Stimulated activated CD4-positive, alpha-beta T cell treated with anti-CD3 and anti-CD28 coated beads, Interleukin-15, amount 100 ng/mL, for 24 hours (primary cell): ENCODE results near the gene ART4.
A peak's percentile ranks its signal among the peaks of the same experiment; 100 is the strongest.

Experiments used
- DNase-seq: peaks from one replicate; pipeline ENCODE4 v3.0.0-alpha.2; 2020

ART4 gene

GRCh38 chr12:14843425-14843887 lies at the start of gene ART4:
Gene ART4, minus strand, starts transcription at chr12:14843526. Its CDS starts 413 bp downstream, at chr12:14843113.
- no peak for DNase-seq

- DNase-seq: no peak
Observed at GRCh38 chr12:14892726-14893505, 49.6 kb upstream of the ART4 start.

- no peak for DNase-seq
Observed at GRCh38 chr12:14890701-14891100, 47.4 kb upstream of the ART4 start.

GRCh38 chr12:14886271-14886670 lies 42.9 kb upstream of the ART4 start:
- DNase-seq: no peak

- DNase-seq: no peak
Observed at GRCh38 chr12:14885718-14886221, 42.4 kb upstream of the ART4 start, which contains the start of gene MGP. Gene MGP, minus strand, starts transcription at chr12:14885854. Its CDS starts 63 bp downstream, at chr12:14885791.

- DNase-seq: peak; percentile 77
Observed at GRCh38 chr12:14884458-14884878, 41.1 kb upstream of the ART4 start.

- DNase-seq: no peak
Observed at GRCh38 chr12:14883686-14884085, 40.4 kb upstream of the ART4 start.

GRCh38 chr12:14880890-14881453 lies 37.6 kb upstream of the ART4 start:
- DNase-seq: no peak

- DNase-seq: no peak
Observed at GRCh38 chr12:14879222-14879933, 36.1 kb upstream of the ART4 start.

GRCh38 chr12:14878488-14878887 lies 35.2 kb upstream of the ART4 start:
- DNase-seq: no peak

- no peak for DNase-seq
Observed at GRCh38 chr12:14876833-14877232, 33.5 kb upstream of the ART4 start.

- no peak for DNase-seq
Observed at GRCh38 chr12:14874882-14875281, 31.6 kb upstream of the ART4 start.

- no peak for DNase-seq
Observed at GRCh38 chr12:14873440-14874185, 30.3 kb upstream of the ART4 start.

GRCh38 chr12:14871886-14872285 lies 28.6 kb upstream of the ART4 start:
- DNase-seq: no peak

- no peak for DNase-seq
Observed at GRCh38 chr12:14871247-14871646, 27.9 kb upstream of the ART4 start.

- DNase-seq: no peak
Observed at GRCh38 chr12:14868916-14869506, 25.7 kb upstream of the ART4 start.

- DNase-seq: no peak
Observed at GRCh38 chr12:14860490-14860889, 17.2 kb upstream of the ART4 start.

- no peak for DNase-seq
Observed at GRCh38 chr12:14858513-14858912, 15.2 kb upstream of the ART4 start.

- no peak for DNase-seq
Observed at GRCh38 chr12:14854586-14855183, 11.4 kb upstream of the ART4 start.

- no peak for DNase-seq
Observed at GRCh38 chr12:14853961-14854360, 10.6 kb upstream of the ART4 start.

GRCh38 chr12:14852880-14853279 lies 9.6 kb upstream of the ART4 start:
- DNase-seq: no peak
